Limb (tissue), 2 donors: ENCODE data around the gene RNF220.
A peak's percentile ranks its signal among the peaks of the same experiment; 100 is the strongest.

Source experiments
- DNase-seq, 2 donors: peaks; one replicate each; pipeline ENCODE4 v3.0.0-alpha.2; 2016; ENCODE audit errors: extremely low spot score in 2 of 2

RNF220 gene

DNA sequence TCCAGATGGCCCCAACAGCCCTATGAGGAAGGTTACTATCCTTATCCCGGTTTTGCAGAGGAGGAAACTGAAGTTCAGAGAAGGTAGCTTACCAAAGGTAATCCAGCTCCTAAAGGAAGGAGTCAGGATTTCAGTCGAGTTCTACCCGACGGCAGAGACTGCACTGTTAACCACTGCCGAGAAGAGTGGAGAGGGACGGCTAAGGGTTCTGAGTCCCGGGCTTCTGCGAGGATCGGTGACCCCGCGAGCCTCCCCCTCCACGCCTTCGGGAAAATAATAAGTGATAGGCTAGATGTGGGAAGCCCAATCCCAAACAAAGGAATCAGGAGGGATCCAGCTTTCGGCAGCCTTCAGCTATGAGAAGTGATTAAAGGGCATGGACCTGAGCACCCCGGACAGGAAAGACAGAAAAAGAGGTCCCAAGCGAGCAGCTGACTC lies 268.6 kb downstream of the RNF220 start:
- no peak for DNase-seq

DNA sequence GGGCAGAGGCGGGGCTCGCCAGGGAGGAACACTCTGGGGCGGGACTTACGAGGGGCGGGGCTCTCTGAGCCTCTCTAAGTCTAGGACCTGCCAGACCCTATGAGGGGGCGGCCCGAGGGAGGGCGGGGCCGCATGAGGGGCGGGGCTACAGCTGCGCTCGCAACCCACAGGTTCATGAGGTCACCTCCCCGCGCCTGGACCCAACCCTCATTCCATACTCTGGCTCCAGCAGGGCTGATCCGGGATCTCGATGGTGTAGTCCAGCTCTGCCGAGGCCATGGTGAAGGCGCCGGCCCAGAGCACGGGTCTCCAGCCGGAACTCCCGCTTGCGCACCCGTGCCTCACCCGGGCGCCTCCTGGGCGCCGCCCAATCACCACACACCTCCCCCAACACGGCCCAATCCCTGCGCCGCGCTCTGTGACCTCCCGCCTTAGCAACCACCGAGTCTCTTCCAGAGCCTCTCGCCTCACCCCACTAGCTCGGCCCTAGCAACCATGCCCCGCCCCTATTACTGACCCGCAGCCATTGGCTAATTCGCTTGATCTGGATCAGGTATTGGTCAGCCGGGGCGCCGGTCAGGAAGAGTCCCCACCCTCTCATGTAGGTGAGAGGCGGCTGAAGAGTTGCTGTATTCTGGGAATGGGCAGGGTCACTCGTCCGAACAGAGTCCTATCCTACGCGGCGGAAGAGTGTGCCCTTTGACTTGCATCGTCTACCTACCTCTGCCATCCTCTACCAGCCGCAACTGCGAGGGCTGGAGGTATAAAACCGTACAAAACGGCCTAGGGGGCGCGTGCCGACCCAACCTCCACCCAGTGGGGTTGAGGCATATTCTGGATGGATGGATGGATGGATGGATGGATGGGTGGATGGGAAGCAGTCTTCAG lies 269.3 kb downstream of the RNF220 start, which contains the start of the genes ARMH1 and TMEM53:
TSS of gene ARMH1 (plus strand) at position 602 of the 888 bp plus-strand sequence. CDS start 14,984 bp downstream, outside the sequence.
TSS of gene TMEM53 (minus strand) at position 369 of the 888 bp plus-strand sequence. CDS start at position 279, 90 bp downstream.
- DNase-seq: peak; percentile 98

DNA sequence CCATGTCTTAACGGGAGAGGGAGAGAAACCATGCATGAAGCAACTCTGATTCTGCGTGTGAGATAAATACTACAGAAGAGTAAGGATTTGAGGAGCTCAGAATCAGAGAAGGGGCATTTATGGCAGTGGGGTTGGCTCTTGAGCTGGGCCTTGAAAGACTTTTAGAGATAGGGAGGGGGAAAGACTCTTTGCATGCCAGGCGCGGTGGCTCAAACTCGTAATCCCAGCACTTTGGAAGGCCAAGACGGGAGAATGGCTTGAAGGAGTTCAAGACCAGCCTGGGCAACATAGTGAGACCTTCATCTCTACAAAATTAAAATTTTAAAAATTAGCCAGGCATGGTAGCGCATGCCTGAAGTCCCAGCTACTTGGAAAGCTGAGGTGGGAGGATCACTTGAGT lies 270.1 kb downstream of the RNF220 start:
- no peak for DNase-seq

DNA sequence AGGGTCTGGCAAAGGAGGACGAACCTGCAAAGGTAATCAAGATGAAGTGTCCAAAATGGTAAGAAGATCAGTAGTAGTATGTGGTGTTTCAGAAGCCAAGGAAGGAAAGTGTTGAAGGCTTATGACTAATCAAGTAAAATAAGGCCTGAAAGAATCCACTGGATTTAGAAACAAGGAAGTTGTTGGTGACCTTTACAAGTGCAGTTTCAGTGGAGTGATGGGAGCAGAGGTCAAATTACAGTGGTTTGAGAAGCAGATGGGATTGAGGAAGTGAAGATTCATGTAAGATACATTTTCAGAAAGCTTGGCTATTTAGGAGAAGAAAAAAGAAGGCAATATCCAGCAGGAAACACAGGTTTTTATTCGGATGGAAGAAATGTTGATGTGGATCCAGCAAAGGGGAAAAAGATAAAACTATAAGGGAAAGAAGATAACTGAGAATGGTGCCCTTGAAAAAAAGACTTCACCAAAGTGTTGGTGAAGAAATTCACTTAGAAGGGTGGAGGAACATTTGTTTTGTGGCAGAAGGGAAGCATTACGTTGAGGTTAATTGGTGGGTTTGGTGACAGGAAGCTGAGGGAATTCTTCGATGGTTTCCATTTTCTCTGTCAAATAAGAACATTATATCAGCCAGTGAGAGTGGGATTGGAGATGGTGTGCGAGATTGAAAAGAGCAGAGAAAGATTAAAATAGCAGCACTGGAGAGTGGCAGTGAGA lies 271.6 kb downstream of the RNF220 start:
- no peak for DNase-seq

DNA sequence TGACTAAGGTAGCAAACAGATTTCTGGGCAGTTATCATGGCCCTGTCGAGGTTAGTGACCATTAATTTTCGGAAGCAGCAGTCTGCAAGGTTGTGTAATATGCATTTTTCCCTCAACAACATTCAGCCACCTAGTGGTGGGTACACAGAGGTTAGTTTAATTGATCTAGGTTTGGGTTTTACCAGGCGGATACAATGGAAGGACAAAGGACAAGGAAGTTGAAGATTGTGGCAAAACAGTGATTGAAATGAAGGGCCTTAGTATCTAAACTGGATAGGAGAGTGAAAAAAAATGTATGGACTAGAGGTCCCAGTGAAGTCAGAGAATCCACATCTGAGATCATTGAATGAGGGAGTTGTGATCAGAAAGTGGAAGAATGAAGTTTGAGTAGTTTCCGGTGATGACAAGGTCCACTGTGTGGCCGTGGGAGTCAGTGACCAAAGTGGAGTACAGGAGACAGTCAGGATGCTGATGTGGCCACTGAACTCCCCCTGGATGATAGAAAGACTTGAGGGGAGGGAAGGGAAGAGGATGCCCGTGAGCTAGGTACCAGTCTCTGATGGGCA lies 272.2 kb downstream of the RNF220 start:
- no peak for DNase-seq

DNA sequence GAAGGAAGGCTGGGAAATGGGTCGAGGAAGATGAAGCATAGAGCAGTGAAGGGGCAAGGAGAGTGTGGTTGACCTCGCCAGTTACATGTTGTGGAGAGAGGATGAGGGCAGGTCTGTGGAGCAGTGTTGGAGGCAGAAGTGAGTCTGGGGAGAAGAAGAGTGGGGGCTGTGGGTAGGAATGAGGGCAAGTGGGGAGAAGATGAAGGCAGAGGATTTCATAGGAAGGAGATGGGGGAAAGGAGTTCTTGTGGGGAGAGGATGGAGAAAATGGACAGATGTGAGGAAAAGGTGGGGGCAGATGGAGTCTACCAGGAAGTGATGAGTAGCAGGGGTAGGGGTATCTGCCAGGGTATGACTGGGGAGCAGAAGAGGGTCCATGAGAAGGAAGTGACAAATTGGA lies 273.1 kb downstream of the RNF220 start:
- no peak for DNase-seq

DNA sequence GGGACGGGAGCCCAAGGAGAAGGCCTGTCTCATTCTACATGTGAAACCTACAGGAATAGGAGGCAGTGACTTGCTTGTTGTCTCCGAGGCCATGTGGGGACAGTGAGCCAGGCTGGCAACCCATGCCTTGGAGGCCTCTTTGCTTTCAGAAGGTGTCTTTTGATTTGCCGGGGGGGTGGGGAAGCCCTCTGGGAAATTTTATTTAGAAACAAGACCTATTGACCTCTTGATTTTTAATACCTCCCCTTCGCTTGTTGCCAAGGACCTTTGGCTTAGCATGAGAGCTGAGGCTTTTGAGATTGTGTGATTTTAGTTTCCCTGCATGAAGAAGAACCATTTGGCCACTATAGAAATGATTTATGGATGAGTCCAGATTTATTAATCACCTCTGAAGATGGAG lies 273.6 kb downstream of the RNF220 start:
- no peak for DNase-seq

DNA sequence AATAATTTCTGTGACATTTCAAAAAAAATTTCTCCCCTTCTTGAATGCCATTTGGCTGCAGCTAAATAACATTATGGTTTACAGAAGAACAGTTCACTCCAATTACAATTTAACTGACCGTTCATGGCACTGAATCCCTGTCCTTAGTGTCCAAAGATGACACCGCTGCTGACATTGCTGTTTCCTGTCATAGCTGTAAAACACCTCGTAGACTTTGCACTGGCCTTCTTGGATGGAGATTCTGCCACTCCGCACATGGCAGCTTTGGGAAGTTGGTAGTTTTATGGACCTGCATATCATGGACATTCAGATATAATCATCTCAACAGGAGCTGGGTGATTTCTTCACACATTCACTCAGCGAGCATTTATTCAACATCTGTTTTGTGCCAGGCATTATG lies 274.4 kb downstream of the RNF220 start:
- no peak for DNase-seq

DNA sequence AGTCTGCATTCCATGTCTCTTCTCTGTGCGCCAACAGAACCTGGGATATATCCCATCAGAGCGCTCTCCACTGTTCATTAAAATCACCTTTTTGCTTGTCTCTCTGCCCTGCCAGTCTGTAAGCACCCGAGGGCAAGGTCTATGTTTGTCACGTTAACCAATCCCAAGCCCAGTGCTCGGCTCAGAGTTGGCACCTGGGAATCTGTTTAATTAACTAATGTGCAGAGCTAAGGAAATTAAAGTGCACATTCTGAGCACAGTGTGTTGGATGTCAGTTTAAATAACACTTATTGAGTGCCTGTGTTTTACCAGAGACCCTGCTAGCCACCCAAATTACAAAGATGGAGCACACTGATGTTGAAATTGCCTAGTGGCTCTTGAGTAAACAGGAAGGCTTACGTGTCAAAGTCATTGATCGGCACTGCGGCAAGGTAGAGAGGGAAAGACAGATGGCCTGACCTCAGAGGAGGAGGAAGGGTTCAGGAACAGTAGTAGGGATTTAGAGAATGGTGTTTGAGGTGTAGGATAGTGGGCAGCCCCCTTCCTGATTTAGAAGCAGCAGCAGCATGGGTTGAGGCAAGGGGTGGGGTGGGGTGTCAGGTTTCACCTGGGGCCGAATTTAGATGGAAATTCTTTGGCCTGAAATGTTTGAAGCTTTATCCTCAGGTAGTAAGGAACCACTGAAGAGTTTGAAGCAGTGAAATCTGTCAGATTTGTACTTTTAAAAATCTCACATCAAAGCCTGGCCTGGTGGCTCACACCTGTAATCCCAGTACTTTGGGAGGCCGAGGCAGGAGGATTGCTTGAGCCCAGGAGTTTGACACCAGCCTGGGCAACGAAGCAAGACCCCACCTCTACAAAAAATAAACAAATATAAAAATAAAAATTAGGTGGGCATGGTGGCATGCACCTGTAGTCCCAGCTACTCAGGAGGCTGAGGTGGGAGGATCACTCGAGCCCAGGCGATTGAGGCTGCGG lies 277.1 kb downstream of the RNF220 start:
- no peak for DNase-seq

DNA sequence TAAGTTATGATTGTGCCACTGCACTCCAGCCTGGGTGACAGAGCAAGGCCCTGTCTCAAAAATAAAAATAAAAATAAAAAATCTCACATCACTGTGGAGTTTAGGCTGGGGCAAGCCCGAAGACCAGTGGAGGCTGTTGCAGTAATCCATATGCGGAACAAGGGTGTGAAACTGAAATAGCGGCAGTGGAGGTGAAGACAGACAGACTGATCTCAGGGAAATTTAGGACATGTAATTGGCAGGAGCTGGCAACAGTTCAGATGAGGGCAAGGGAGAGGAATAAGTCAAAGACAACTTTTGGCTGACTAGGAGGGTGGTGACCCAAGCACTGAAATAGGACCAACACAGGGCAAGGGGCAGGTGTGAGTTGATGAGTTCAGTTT lies 277.8 kb downstream of the RNF220 start:
- DNase-seq: no peak

DNA sequence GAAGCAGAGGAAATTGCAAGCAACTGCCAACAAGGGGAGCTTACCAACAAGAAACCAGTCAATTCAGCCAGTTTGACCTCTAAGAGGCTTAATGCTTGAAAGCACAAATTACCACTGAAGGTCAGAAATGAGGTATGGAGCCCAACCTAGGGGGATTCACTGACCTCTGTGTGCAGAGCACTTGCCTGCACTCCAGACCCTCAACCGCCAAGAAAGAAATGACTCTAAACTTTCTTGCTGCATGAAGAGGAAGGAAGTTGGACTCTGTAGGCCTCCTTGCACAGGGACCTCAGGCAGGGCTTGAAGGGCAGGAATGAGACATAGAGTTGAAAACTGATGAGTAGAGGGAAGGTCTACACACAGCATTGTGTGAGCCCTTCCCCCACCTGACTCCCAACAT lies 279.5 kb downstream of the RNF220 start:
- DNase-seq: no peak

DNA sequence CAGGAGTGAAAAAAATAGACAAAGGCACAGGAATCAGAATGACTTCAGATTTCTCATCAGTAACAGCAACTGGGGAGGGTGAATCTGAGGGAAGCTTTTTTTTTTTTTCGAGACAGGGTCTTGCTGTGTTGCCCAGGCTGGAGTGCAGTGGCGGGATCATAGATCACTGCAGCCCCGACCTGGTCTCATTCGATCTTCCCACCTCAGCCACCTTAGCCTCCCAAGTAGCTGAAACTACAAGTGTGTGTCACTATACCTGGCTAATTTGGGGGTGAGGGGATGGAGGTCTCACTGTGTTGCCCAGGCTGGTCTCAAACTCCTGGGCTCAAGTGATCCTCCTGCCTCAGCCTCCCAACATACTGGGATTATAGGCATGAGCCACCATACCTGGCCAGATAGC lies 280.2 kb downstream of the RNF220 start:
- no peak for DNase-seq

DNA sequence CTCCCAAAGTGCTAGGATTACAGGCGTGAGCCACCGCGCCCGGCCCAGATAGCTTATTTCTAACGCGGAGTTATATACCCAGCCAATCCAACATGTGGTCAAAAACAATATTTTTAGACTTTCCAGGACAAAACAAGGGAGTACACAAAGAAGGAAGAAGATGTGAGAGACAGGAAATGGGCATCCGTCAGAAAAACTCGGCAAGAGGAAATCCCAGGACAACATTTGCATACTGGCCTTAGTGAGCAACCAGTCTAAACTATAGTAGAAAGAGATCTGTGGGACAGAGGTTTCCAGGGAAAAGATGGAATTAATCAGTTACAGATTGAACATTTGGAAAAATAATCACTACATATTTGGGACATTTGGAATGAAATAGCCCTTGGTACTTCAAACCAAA lies 280.8 kb downstream of the RNF220 start:
- no peak for DNase-seq

DNA sequence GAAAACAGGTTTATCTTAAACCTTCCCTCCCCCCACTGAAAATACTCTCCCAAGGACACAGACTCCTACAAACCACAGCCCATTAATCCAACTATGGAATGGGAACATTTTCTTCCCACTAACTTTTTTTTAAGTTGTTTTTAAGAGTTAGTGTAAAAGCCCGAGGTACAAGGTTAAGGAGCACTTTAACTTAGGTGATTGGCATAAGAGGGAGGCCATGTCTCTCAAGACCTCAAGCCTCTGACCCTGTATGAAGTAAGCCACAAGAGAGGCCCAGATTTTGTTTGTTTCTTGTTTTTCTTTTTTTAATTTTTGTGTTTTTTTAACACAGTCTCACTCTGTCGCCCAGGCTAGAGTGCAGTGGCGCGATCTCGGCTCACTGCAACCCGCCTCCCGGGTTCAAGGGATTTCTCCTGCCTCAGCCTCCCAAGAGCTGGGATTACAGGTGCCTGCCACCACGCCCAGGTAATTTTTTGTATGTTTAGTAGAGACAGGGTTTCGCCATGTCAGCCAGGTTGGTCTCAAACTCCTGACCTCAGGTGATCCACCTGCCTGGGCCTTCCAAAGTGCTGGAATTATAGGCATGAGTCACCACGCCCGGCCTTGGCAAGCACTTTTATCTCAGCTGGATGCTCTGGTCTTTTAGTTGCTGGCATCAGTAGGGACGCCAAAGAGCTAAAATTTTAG lies 283.8 kb downstream of the RNF220 start:
- no peak for DNase-seq

DNA sequence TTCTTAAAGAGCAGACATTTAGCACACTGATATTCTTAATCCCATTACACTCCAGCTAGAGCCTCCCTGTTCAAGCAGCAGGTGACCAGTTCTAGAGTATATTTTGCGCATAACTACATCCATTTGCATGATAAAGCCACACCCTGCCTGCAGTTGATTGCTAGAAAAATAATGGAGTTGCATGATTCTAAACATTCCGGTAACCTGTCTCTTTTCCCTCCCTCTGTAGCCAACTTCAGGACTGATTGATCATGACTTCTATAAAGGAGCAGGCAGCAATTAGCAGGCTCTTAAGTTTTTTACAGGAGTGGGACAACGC lies 284.4 kb downstream of the RNF220 start:
- DNase-seq: no peak

DNA sequence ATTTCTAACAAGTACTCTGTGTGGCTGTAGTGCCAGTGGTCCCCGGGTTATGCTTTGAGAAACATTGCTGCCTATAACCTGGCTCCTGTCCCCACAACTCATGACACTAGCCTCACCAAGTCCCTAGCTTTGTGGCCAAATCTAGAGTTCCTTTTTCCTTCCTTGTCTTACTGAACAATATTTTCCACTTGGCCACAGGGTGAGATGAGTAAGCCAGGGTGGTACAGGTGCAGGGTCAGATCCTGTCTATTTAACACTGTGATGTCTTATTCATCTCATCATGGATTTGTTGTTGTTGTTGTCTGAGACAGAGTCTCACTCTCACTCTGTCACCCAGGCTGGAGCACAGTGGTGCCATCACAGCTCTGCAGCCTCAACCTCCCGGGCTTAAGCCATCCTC lies 288.1 kb downstream of the RNF220 start:
- no peak for DNase-seq

DNA sequence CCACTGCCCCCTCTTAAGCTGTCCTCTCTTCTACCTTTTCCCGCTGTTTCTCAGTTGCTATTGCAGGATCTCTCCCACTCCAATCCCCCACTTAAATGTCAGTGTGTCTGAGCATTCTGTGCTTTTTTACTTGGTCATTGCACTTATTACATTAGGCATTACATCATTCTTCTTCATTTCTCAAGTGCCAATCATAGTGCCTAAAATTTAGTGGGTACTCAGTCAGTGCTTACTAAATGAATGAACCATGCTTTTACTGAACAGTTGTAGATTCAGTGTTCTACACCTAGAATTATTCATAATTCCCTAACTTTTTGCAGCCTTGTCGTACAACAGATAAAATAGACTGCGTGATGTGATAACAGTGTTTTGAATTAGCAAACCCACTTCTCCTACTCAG lies 288.8 kb downstream of the RNF220 start:
- DNase-seq: no peak

DNA sequence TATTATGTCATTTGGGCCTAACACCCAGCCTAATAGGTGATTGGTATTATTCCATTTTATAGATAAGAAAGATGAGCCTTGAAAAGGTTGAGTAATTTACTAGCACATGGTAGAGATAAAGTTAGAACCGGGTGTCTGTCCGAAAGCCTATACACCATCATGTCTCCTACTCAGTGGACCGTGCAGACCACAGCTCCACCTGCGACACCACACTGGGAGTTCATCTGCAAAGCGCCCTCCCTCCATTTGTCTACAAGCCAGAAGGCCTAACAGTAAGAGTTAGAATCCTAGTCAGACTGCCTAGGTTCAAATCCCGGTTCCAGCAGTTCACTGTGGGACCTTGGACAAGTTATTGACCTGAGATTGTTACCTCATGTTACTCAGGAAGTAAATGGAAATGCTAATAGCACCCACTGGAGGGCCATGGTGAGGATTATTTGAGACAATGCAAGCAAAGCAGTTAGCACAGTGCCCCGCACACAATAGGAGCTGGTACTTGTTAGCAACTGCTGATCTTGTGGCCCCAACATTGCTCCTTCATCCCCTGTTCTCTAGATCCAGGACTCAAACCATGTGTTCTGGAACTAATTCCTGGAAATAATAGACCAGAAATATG lies 289.9 kb downstream of the RNF220 start:
- no peak for DNase-seq

DNA sequence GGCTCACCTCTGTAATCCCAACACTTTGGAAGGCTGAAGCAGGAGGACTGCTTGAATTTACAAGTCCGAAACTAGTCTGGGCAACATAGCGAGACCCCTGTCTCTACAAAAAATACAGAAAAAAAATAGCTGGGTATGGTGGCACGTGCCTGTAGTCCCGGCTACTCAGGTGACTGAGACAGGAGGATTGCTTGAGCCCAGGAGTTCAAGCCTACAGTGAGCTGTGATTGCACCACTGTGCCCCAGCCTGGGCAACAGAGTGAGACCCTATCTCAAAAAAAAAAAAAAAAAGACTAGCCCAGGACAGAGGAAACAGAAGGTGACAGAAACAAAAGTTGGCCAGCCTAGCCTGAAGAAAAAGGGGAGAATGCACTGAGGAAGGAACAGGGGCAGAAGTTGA lies 290.6 kb downstream of the RNF220 start:
- no peak for DNase-seq

DNA sequence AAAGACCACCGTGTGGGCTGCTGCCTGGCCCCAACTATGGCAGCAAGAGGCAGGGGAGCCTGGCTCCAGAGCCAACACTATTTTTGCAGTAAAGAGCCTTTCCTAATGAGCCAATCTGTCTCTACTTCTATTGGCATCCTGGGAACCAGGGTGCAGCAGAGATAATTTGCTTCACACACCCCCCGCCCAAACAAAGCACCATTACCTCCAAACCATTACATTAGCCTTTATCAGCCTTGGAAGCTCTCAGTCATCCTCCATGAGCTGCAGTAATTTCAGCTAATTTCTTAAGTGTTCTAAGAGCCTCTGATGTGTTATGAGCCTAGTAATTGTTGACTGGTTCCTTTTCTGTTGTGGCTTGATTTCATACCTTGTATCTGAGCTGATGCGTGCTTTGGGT lies 291.0 kb downstream of the RNF220 start:
- no peak for DNase-seq
